ENCODE measurements around the gene GRAMD4.

- TF ChIP-seq GATA2 (IDR thresholded peaks at IDR 0.05; ENCODE audit: low read depth, low read length) (no peak), GATA3 (IDR thresholded peaks at IDR 0.05; ENCODE audit: low read depth, low read length) (no peak)
These were observed 17.8 kb downstream of the GRAMD4 start for GRCh38 chr22:46637711-46638600.

Data from SH-SY5Y (cell line).